ENCODE data around the gene SLC6A7. TPM values are rescaled to one million over a fixed set of nuclear protein-coding genes. Genes with fewer than 3 reads are reported as not detected.

Gene SLC6A7
- total RNA-seq, 4 donors from 2014 or later: not detected

DNA sequence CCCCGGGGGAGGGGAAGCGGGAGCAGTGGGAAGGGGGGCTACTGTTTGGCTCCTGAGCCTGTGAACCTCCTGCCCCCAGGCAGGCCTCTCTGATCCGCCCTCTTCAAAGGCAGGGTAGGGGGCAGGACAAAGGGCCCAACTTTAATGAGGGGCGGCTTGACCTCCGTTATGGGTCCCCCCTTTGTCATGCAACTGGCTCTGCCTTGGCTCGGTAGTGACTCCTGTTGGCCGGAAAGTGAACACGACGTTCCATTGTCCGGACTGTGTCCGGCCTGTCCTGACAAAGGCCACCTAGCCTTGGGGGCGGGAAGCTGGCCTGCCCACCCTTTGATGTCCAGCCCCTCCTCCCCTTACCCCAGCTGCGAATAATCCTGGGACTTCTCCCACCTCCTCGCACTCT lies 22.0 kb upstream of the SLC6A7 start:
- WGBS, 2 donors (ENCODE audit: low coverage in 1 of 2): 100% methylated on average over 2 of the region's 14 CpGs; no CpG with 5 or more reads in 1 of the 2 donors
- no peak overlapping the region for H3K27ac ChIP-seq
- peaks cover 0 to 26% (median 14%) of the 10 kb centered on the region in 3 donors for H3K4me1 ChIP-seq
- ATAC-seq: no peak
- TF ChIP-seq EP300 (IDR thresholded peaks at IDR 0.05) (no peak), POLR2AphosphoS5 (IDR thresholded peaks at IDR 0.05) (no peak), POLR2A (IDR thresholded peaks at IDR 0.05) (no peak)
- TF ChIP-seq, protein P1, sequence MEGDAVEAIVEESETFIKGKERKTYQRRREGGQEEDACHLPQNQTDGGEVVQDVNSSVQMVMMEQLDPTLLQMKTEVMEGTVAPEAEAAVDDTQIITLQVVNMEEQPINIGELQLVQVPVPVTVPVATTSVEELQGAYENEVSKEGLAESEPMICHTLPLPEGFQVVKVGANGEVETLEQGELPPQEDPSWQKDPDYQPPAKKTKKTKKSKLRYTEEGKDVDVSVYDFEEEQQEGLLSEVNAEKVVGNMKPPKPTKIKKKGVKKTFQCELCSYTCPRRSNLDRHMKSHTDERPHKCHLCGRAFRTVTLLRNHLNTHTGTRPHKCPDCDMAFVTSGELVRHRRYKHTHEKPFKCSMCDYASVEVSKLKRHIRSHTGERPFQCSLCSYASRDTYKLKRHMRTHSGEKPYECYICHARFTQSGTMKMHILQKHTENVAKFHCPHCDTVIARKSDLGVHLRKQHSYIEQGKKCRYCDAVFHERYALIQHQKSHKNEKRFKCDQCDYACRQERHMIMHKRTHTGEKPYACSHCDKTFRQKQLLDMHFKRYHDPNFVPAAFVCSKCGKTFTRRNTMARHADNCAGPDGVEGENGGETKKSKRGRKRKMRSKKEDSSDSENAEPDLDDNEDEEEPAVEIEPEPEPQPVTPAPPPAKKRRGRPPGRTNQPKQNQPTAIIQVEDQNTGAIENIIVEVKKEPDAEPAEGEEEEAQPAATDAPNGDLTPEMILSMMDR (IDR thresholded peaks at IDR 0.05): no peak
- no peaks in the 10 kb centered on the region for H3K9me3 ChIP-seq
- no peaks in the 10 kb centered on the region for H3K36me3 ChIP-seq
- no peak overlapping the region for H3K4me3 ChIP-seq
- H3K27me3 ChIP-seq: peaks cover 43% of the 10 kb centered on the region

DNA sequence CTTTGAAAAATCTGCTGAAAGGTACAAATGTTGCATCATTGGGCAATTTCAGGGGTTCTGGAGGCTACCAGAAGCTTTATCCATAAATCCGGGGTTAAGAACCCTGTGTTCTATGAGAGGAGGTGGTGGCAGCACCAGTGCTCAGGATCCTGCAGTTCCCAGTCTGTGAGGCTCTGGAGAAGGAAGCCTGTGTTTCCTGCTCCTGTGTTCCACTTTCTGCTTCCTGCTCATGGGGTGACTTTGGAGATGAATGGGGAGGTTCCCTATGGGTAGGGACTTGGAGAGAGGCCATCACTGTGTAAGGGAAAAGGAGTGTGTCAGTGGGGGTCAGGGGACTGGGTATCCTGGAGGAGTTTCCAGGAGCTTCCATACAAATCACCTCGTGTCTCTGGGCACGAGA lies 21.0 kb upstream of the SLC6A7 start:
- Histone ChIP-seq H3K4me1 (peaks cover 0 to 17% (median 6%) of the 10 kb centered on the region in 3 donors), H3K27ac (no peak overlapping the region), H3K27me3 (peaks cover 43% of the 10 kb centered on the region), H3K9me3 (no peaks in the 10 kb centered on the region), H3K4me3 (no peak overlapping the region), H3K36me3 (no peaks in the 10 kb centered on the region)
- no peak for ATAC-seq
- WGBS, 2 donors (ENCODE audit: low coverage in 1 of 2): 29 to 83% methylated on average over 1 to 3 of the region's 3 CpGs
- TF ChIP-seq EP300 (IDR thresholded peaks at IDR 0.05): no peak
- no peak for TF ChIP-seq POLR2A (IDR thresholded peaks at IDR 0.05)
- no peak for TF ChIP-seq POLR2AphosphoS5 (IDR thresholded peaks at IDR 0.05)
- TF ChIP-seq, protein P1 (IDR thresholded peaks at IDR 0.05): no peak

DNA sequence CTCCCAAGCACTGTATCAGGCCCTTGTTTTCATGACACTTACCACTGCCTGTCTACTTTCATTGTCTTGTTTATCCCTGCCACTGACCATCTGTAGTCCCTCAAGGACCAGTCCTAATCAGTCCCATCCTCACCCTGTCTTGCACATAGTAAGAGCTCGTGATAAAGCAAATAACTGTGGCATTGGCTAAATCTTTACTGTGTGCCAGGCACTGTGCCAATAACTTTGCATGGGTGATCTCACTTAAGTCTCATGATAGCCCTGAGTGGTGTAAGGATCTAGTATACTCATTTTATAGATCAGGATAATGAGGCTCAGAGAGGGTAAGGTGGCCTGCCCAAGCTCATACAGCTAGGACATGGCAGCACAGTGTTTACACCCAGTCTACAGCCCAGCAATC lies 17.7 kb upstream of the SLC6A7 start:
- no peak for ATAC-seq
- no peaks in the 10 kb centered on the region for H3K9me3 ChIP-seq
- H3K4me3 ChIP-seq: no peak overlapping the region
- H3K36me3 ChIP-seq: no peaks in the 10 kb centered on the region
- H3K27me3 ChIP-seq: peaks cover 32% of the 10 kb centered on the region
- WGBS, 2 donors (ENCODE audit: low coverage in 1 of 2): 63 to 67% methylated on average over 1 of the region's 1 CpG
- TF ChIP-seq POLR2AphosphoS5 (IDR thresholded peaks at IDR 0.05) (no peak), POLR2A (IDR thresholded peaks at IDR 0.05) (no peak), EP300 (IDR thresholded peaks at IDR 0.05) (no peak)
- TF ChIP-seq, protein P1 (IDR thresholded peaks at IDR 0.05): no peak
- H3K4me1 ChIP-seq: no peaks in the 10 kb centered on the region
- H3K27ac ChIP-seq: no peak overlapping the region

DNA sequence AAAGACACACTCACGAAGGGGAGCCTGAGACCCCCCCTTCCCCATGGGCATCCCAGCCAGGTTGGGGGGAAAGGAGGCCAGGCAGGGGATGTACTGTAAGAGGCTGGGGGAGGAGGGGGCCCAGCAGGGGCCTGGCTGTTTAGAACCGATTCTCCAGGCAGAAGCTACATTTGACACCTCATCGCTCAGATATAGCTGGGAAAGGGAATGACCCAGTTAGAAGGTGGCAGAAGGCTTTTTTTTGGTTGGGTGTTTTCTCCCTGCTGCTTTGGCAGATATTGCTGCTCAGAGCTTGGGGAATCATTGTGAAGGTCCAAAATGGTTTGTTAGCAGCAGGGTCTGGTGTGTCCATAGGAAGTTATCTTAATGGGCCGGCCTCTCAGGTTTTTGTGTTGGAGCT lies 17.3 kb upstream of the SLC6A7 start:
- Histone ChIP-seq H3K36me3 (no peaks in the 10 kb centered on the region), H3K27me3 (peaks cover 28% of the 10 kb centered on the region), H3K4me1 (no peaks in the 10 kb centered on the region), H3K4me3 (no peak overlapping the region), H3K27ac (no peak overlapping the region), H3K9me3 (no peaks in the 10 kb centered on the region)
- ATAC-seq: no peak
- TF ChIP-seq, protein P1 (IDR thresholded peaks at IDR 0.05): no peak
- TF ChIP-seq POLR2A (IDR thresholded peaks at IDR 0.05) (no peak), POLR2AphosphoS5 (IDR thresholded peaks at IDR 0.05) (no peak)
- 100% methylated on average over 1 to 3 of the region's 4 CpGs for WGBS, 2 donors (ENCODE audit: low coverage in 1 of 2)

DNA sequence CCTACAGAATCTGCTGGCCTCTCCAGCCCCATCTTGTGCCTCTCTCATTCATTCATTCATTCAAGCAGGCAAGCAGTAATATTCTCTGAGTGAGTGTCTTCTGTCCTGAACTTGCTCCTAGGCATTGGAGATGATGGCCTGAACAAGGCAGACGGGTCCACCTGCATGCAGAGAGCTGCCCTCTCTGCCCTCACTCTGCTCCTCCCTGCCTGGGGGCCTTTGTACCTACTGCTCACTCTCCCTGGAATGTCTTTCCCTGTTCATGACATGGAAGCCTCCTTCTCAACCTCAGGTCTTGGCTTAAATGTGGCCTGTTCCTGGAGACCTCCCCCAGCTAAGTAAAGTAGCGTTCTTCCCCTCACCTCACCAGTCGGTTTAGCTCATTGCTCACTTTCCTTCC lies 16.7 kb upstream of the SLC6A7 start:
- no peak overlapping the region for H3K4me3 ChIP-seq
- H3K4me1 ChIP-seq: no peaks in the 10 kb centered on the region
- H3K9me3 ChIP-seq: no peaks in the 10 kb centered on the region
- no peak overlapping the region for H3K27ac ChIP-seq
- ATAC-seq: no peak
- TF ChIP-seq EP300 (IDR thresholded peaks at IDR 0.05): no peak
- TF ChIP-seq, protein P1 (IDR thresholded peaks at IDR 0.05): no peak
- no peak for TF ChIP-seq POLR2AphosphoS5 (IDR thresholded peaks at IDR 0.05)
- no peak for TF ChIP-seq POLR2A (IDR thresholded peaks at IDR 0.05)
- no peaks in the 10 kb centered on the region for H3K36me3 ChIP-seq
- WGBS, 2 donors (ENCODE audit: low coverage in 1 of 2): 71 to 89% methylated on average over 1 to 3 of the region's 3 CpGs
- peaks cover 22% of the 10 kb centered on the region for H3K27me3 ChIP-seq

Data from gastroesophageal sphincter (tissue), 4 donors.